ENCODE data around the gene SLC16A3.

SLC16A3 gene

GRCh38 chr17:82219083-82219482, 9.8 kb upstream of the SLC16A3 start:
- no peak for DNase-seq (ENCODE audit: low read depth)
- no peak for TF ChIP-seq CTCF (conservative IDR thresholded peaks at IDR 0.05; ENCODE audit: control insufficient read depth, insufficient read depth, low read depth, low read length)
- no peak overlapping the region for H3K4me3 ChIP-seq (ENCODE audit: control insufficient read depth, low read depth, low read length)

GRCh38 chr17:82219753-82220709, 8.8 kb upstream of the SLC16A3 start:
- DNase-seq (ENCODE audit: low read depth), result no peak
- H3K4me3 ChIP-seq (ENCODE audit: control insufficient read depth, low read depth, low read length), result no peak overlapping the region
- TF ChIP-seq CTCF (conservative IDR thresholded peaks at IDR 0.05; ENCODE audit: control insufficient read depth, insufficient read depth, low read depth, low read length), result no peak

- no peak overlapping the region for H3K4me3 ChIP-seq (ENCODE audit: control insufficient read depth, low read depth, low read length)
- no peak for DNase-seq (ENCODE audit: low read depth)
- no peak for TF ChIP-seq CTCF (conservative IDR thresholded peaks at IDR 0.05; ENCODE audit: control insufficient read depth, insufficient read depth, low read depth, low read length)
Observed at GRCh38 chr17:82221341-82221902, 7.4 kb upstream of the SLC16A3 start.

- no peak for DNase-seq (ENCODE audit: low read depth)
- no peak for TF ChIP-seq CTCF (conservative IDR thresholded peaks at IDR 0.05; ENCODE audit: control insufficient read depth, insufficient read depth, low read depth, low read length)
Observed at GRCh38 chr17:82222816-82223215, 6.0 kb upstream of the SLC16A3 start.

GRCh38 chr17:82223517-82223916, 5.3 kb upstream of the SLC16A3 start:
- DNase-seq (ENCODE audit: low read depth), result no peak
- no peak for TF ChIP-seq CTCF (conservative IDR thresholded peaks at IDR 0.05; ENCODE audit: control insufficient read depth, insufficient read depth, low read depth, low read length)
- H3K4me3 ChIP-seq (ENCODE audit: control insufficient read depth, low read depth, low read length), result no peak overlapping the region

More at GRCh38 chr17:82222816-82223215, 6.0 kb upstream of the SLC16A3 start:
- no peak overlapping the region for H3K4me3 ChIP-seq (ENCODE audit: control insufficient read depth, low read depth, low read length)

GRCh38 chr17:82224666-82225065, 4.2 kb upstream of the SLC16A3 start:
- no peak for DNase-seq (ENCODE audit: low read depth)
- no peak for TF ChIP-seq CTCF (conservative IDR thresholded peaks at IDR 0.05; ENCODE audit: control insufficient read depth, insufficient read depth, low read depth, low read length)
- H3K4me3 ChIP-seq (ENCODE audit: control insufficient read depth, low read depth, low read length), result no peak overlapping the region

Data from fibroblast of mammary gland (primary cell).